T1000 (cell line): ENCODE results near the gene LRRC4.

Experiments
- DNase-seq: peaks from one replicate; lab custom pipeline; 2025; ENCODE audit warnings: mixed read lengths; lab: John Stamatoyannopoulos, UW

Gene LRRC4, protein sequence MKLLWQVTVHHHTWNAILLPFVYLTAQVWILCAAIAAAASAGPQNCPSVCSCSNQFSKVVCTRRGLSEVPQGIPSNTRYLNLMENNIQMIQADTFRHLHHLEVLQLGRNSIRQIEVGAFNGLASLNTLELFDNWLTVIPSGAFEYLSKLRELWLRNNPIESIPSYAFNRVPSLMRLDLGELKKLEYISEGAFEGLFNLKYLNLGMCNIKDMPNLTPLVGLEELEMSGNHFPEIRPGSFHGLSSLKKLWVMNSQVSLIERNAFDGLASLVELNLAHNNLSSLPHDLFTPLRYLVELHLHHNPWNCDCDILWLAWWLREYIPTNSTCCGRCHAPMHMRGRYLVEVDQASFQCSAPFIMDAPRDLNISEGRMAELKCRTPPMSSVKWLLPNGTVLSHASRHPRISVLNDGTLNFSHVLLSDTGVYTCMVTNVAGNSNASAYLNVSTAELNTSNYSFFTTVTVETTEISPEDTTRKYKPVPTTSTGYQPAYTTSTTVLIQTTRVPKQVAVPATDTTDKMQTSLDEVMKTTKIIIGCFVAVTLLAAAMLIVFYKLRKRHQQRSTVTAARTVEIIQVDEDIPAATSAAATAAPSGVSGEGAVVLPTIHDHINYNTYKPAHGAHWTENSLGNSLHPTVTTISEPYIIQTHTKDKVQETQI

DNA sequence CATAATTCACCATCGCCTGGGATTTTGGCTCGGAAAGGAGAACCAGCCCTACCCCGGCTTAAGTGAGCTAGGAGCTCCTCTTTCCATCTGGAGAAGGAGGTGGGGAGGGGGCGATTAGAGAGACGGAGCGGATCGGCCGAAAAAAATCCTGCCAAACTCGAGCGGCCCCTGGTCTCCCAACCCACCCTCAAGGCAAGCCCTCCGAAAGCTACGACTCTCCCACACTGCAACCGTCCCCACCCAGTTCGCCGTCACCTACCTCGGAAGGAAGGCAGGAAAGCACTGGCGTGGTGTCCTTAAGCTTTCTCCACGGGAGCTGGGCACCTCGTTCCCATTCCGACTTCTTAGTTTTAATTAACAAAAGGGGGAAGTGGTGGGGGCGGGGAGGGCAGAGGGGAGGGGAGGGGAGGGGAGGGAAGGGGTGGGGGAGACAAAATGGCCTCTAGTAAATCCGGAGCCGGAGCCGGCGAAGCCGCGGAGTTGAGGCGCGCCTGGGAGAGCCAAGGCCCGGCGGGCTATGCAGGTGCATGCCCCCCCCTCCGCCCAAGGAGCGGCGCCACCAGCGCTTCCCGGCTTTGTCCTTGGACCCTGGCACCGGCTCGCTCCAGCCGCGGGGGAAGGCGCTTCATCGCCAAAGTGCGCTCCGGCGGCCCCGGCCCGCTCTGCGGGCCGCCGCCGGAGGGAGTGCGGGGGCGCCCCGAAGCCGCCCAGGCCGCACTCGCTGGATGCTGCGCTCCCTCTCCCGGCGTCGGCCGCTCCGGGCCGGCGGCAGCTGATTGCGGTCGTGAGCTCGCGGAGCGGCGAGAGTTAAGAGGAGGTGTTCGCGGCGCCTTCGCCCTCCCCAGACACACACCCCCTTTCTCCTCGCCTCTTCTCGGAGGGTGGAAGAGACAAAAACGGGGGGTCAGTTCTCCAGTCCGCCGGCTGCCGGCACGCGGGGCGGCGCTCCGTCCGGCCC is at the start of gene LRRC4:
LRRC4 (minus strand) TSS at position 784 of the 958 bp plus-strand sequence. CDS start 797 bp downstream, outside the sequence.
- DNase-seq = no peak

DNA sequence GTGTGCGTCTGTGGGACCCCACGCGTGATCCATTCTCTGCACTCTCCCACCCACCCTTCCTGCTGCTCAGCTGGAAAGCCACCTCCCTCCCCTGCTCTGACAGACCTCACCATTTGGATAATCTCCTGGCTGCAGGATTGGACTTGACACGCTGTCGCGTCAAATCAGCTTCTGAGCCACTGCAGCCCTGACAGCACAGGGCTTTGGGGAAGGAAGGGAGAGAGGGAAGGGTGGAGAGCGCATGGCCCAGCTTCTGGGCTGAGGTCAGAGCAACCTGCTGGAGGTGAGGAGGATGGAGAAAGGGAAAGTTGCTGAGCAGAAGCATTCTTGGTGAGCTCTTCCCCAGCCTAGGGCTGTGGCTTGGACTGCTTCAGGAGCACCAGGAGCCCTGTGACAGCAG is 48.9 kb upstream of the LRRC4 start:
- DNase-seq = no peak

DNA sequence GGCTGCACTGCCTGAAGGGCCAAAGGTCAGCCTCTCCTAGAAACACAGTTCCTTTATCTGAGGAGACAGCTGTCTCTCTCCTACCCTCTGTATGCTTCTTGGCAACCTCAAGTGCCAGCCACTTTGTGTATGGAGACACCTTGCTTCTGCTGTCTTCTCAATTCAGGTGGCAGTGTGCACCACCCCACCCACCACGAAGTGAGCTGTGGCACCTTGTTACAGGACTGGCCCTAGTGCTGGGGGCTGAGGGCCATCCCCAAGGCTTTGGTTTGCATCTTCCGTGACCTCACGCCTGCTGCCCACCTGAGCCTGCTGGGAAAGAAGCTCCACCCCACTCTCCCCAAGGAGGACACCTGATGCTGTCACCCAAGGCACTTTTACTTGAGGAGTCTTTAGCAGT is 47.1 kb upstream of the LRRC4 start:
- DNase-seq = no peak

DNA sequence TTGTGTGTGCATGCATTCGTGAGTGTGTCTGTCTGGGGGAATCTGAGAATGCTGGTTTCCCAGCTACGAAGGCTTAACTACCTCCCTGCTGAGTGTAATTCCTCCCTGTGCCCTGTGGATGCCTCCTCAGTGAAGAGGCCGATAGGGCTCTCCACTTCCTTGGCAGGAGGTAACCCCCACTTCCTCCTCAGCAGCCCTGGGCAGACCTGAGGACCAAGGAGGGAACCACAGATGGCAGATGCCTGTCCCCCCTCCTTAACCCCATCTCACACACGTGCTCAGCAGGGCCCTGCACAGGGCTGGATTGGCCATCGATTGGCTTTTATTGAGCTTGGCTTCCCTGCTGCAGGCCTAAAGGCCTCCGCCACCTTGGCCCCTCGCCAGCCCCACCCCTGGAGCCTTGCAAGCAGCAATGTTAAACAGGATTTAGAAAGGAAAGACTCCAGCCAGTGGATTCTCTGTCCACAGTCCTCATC is 45.6 kb upstream of the LRRC4 start:
- no peak for DNase-seq

DNA sequence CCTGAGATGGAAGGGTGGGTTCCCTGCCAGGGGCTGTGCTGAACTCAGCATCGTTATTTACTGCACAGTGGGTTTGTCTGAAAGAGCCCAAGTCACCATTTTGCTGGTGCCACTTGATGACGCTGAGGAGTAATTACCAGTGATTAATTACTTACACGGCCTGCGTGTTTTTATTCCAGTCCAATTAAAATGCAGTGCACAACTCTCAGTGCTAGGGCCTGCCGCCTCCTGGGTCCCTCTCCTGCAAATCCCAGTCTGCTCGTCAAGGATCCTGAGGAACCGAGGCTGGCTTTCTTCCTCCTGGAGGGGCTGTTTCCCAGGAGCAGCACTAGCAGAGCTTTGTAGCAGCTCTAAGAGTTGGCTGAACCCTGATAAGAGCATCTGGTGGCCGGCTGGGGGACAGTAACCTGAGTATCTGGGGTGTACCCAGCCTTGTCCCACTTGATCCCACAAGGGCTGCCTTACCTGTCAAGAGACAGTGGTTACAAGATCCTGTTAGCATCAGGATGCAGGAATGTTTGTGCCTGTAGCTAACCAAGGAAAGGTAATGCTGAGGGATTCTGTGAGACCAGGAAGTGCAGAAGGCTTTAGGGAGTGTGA is 45.1 kb upstream of the LRRC4 start:
- DNase-seq = no peak

DNA sequence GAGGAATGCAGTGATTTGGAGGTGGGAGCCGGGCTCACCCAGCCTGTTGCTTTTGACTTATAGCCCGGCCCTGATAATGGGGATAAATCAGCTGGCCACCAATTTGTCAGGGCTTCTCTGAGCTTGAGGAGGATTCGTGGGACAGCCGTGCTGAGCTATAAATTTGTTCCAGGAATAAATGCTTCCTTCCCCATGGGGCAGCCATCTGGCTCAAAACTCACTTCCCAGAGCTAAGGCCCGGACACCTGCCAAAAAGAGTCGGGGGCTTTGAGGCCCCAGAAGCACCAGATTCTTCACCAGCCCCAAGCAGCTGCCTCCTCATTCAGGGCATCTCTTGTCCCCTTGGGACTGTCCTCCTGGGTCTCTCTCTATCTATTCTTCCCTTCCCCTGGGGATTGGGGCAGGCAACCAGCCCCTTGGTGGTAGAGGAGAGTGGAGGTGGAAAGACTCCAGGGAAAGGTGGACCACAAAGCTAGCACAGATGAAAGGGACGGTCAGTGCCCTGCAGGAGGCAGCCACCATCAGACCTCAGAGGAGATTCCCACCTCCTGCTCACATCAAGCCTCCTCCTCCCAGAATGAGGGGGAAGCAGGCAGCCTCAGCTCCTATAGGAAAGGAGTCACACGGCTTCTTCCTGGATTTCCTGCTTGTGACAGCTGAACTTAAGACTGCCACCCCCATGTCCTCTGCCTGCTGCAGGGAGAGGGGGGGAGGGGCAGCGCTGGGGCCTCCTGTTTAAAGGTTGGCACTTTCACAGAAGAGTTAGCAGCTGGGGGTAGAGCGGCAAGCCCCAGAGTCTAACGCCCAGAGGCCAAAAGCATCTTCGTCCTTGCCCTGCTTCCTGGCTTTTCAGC is 44.2 kb upstream of the LRRC4 start:
- no peak for DNase-seq

DNA sequence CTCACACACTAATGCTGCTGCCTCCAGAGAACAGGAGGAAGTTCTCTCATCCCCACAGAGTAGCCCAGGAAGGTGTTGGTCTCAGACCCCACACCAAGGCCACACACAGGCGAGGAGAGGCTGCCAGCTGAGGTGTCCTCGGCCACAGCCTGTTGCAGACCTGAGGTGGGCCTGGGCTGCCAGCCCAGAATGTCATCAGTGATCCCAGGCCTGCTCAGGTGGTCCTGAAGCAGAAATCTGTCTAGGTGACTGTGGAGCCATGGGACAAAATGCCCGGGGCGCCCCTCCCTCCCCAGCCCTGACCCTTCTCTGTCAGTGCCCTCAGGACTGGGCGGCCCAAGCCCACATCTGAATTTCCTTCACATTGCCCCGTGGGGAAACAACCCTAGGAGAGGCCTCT is 43.5 kb upstream of the LRRC4 start:
- DNase-seq = no peak

DNA sequence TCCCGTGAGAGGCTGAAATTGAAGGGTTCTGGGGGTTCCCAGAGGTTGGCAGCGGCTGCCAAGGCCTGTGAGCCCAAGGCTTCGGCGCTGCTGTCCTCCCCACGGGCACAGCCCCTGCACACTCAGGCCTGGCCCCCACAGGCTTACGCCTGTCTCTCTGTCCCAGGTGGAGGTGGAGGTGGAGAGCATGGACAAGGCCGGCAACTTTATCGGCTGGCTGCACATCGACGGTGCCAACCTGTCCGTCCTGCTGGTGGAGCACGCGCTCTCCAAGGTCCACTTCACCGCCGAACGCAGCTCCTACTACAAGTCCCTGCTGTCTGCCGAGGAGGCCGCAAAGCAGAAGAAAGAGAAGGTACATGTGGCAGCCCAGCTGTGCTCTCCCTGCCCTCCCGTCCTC is 43.1 kb upstream of the LRRC4 start:
- DNase-seq = no peak

DNA sequence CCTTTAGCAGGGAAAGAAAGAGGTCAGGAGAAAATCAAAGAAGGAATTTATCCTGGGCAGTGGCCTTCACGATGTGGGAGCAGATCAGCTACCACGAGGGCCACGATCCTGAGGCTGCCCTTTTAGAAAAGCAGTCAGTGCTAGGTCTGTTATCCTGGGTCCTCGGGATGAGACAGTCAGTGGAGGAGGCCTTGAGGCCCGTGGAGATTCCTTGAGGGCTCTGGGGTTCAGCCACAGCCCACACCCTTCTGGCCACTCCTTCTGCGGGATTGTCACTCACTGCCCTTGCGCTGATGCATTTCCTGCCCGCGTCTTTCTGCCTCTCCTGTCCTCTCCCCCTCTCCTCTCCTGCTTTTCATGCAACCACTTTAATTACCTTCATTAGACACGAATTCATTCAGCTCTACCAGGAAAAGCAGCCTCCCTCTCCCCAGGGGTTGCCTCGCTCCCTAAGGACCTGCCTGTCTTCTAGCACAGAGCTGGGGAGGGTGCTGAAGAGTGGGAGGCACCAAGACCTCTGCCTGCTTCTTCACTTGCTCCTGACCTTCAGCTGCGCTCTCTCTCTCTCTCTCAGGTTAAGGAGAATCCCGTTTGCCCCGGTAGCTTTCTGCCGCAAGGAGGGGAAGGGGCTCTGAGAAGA is 42.6 kb upstream of the LRRC4 start:
- no peak for DNase-seq

DNA sequence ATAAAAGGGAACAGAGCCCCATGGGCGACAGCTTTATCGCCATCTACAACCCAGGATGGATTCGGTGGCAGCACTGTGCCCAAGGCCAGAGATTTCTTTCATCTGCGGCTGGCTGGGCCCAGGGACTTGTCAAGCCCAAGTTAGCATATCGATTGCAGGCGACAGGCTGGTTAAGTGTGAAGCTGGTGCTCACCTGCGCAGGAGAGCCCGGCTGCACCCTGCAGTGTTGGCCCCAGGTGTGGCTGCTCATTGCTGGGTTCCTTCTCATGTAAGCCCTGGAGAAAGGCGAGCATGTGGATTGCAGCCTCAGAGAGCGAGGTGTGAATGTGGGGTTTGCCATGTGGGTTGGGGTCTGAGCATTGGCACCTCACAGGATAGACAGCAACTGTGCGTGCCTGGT is 40.6 kb upstream of the LRRC4 start:
- DNase-seq = no peak

DNA sequence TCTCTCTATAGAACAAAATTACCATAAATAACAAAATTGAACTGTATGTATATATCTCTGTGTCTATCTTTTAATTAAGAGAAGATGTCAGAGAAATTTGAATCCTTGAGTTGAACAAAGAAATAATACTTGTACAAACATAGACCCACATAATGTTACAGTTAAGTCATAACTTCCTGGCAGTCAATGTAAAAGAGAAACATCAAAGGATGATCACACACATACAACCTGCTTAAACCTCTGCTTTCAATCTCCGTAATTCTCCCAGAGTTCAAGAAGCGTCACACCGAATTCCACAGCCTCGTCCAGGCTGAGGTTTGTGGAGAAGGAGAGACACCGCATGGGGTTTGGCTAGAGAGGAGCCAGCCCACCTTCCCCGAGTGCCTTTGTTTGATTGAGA is 40.1 kb upstream of the LRRC4 start:
- DNase-seq = no peak

DNA sequence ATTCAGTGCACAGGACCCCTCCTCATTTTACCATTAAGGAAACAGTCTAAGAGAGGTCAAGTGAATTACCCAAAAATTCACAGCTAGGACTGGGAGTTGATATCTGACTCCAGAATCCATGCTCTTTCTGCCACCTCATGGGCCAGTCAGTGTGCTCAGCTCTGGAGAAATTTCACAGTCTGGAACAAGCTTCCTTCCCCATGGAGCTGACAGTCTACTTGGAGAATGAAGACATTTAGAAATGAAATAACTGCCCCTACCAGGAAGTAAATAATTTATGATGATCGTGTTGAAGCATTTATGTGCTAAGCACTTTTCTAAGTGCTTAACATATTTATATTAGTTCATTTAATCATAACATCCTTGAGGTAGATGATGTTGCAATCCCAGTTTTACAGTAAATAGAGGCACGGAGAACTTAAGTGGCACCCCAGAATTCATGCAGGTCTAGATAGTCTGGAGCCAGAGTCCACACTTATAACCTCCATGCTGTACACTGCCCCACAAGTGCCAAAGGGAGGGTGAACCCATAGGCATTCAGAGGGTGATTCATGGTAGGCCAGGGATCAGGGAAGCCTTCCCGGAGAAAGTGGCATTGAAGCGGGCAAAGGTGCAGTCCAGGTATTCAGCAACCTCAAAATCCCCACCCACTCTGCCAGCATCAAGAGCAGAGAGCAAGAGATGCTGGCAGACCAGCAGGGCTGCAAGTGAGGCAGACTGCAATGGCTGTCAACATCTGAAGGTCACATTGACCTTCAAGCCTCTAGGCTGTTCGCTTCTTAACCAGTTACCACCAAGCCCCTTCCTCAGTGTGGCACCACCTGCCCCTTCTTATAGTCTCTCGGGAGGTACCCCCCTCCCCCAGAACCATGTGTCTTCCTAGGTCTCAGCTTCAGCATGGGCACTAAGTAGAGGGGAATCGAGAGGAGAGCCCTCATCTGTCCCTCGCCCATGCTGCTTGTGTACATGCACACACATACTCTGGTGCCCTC is 38.4 kb upstream of the LRRC4 start:
- DNase-seq = no peak

DNA sequence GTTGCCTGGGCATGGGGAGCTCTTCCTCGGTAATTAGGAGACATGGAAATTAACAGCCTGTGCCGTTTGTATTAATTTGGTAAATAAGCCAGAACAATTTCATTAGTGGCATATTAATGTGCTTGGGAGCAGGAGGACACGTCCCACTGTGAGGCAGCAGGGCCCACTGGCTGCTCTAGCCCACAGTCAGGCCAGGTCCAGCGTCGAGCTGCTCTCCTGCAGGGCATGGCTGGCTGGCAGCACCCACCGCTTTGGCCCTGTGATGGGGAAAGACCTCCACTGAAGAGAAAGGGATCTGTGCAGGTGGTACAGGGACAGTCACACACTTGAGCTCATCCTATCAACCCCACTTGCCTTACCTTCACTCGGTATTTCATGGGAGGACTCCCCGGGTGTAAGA is 37.5 kb upstream of the LRRC4 start:
- no peak for DNase-seq

DNA sequence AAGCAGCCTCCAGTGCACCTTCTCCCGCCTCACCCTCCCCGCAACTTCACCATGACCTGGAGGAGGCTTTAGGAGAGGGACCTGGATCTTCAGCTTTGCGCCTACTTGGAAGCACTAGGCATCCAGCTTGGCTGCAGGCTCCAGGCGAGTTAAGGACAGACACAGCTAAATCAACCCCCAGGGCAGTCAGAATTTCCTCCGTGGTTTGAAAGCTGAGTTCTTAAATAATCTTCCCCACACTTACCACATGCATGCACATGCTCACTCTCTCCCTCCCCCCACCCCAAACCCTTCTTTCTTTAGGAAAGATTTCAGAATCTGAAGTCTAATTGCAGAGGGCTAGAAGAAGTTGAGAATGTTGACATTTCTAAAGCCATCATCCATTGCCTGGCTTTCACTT is 36.7 kb upstream of the LRRC4 start:
- no peak for DNase-seq

DNA sequence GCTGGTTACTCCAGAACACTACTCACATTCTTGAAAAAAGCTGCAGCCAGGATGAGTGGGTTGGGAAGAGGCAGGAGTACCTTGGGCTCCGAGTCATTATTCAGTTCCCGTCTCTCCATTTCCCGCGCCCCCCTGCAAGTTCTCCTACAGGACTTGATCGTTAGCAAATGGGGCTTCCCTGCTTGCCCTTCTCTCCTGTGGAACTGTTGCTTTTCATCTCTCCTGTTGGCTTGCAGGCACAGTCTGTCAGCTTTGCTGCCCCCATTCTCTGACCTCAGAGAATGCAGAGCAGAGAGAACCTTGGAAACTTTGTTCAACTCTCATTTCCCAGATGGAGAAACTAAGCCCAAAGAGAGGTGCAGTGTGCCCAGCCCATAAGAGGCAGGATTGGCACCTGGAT is 35.6 kb upstream of the LRRC4 start:
- DNase-seq = no peak

DNA sequence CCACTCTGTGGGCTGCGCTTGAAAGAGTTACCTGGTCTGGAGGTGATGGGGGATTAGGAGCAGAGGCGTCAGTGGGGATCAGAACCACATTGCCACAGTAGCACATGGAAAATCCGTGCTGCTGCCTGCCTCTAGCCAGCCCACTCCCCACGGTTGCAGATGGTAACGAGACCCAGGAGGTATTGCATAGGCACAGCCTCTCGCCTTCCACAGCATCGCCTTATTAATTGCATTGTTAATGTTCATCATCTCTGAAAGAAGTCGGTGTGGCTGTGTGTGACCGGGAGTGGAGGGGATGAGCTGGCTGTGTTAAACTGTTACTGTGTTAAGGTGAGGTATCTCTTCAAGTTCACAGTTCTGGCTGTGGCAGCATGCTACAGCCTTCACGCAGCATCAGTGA is 35.2 kb upstream of the LRRC4 start:
- DNase-seq = no peak

DNA sequence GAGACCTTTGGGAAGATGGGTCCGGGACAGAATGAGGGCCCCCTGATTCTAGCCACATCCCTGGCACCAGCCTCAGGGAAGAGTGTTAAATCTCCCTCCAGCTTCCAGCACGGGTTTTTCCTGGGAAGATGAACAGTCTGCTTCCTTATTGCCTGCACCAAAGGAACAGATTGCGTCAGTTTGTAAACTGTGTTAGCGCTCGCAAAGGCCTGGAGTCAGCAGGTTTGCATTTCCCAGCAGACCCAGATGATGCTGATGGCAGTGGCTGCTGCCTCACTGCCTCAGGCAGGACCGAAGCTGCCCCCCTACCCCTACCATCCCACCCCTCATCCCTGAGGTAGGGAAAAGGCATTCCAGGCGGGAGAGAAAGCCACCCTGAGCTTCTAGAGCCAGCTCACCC is 34.6 kb upstream of the LRRC4 start:
- no peak for DNase-seq

DNA sequence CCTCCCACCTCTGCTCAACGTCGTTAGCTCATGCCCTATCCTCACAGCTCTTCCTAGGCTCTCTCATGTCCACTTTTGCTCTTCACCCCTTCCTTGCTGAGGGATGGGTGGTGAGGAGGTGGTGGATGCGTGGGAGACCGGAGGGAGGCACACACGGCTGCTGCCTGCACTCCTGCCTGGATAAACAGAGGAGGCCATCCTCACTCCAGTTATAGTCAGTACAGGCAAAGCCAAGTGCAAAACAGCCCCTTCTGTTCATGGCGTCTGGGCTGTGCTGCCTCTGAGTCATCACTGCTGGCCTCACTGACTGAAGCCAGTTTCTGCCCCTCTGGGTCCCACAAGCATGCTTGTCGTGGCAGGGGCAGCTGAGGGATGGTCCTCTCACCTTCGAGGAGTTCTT is 31.9 kb upstream of the LRRC4 start:
- DNase-seq = no peak

DNA sequence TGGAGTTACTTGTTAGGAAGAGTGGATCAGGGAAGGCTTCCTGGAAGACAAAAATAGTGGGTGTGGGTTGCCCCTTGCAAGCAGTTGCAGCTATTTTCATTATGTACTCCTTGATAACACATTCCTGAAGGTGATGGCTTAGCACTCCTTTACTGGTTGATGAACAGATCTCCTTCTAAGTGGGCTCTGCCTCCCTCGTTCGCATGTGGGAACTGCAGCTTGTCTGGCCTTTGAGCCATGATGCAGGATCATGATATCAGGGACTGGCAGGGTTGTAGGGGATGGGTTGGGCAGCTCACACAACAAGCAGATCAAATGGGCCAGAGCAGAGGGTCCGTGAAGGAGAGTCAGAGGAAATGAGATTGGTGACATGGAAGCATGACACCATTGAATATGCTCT is 28.8 kb upstream of the LRRC4 start:
- no peak for DNase-seq
